GM21717 (cell line): ENCODE measurements around the gene TNS3.

Experiments
- ATAC-seq: cut with Tn5 transposase; IDR thresholded peaks from one replicate; pipeline ENCODE4 v1.9.1; 2021; ENCODE audit warnings: mild to moderate bottlenecking, moderate library complexity; ENCODE audit not compliant: unreplicated experiment

TNS3 gene

DNA sequence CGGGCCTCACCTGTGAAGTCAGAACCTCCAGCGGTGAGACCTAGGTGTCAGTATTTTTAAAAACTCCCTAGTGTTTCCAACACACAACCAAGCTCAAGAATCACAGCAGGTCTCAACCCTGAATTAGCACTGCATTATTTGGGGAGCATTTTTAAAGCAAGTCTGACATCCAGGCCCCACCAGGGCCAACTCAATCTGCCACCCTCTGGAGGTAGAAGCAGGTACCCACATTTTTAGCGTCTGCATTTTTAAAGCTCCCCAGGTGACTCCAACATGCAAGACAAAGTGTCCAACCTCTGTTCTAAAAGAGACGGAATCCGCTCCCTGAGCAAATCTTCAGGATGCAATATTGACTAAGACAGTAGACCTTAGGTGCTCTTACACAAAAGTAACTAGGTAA, 225.7 kb downstream of the TNS3 start:
- ATAC-seq, result no peak

DNA sequence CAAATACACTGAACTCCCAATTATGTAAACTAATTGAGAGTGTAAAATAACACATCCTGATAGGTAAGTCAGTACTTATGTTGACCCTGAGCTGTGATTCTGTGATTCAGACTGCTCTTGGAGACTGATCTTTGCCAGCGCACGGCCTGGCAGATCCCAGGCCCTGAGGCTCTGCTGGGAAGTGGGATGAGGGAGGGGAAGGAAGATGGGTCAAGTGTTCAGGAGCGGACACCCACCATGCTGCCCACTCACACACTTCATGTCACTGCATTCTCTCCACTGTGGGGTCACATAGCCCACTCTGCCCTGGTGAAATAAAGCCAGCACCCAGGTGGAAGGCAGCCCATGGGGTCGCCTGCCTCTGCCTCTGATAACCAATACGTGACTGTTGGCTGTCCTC, 226.2 kb downstream of the TNS3 start:
- ATAC-seq, result no peak

DNA sequence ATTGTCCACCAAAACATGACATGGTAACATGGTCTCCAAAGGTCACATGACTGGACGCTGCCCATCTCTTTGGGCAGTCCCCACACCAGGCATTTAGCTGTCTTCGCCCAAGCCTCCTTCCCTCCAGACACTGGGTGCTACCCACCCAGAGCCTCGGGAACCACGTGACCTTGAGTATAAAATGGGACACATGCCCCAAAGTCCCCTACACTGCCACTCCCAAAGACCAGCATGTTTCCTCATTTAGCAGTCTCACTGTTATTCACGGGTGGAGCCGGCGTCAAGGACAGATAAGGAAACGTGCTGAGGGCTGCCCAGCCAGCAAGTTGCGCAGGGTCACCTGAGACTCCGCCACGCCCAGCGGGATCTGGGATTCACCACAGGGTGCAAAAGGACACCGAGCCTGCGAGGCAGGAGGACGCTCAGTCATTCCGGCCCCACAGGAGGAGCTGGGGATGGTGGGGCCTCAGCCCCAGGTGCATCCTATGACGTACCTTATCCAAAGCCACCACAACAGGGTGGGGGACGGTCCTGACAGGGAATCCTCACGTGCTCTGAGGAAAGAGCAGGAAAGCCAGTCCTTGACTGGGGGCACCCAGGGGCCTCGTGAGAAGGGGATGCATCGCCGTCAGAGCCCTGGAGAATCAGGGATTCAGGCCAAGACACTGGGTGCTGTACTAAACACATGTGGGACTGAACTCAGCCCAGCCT, 226.9 kb downstream of the TNS3 start:
- no peak for ATAC-seq

DNA sequence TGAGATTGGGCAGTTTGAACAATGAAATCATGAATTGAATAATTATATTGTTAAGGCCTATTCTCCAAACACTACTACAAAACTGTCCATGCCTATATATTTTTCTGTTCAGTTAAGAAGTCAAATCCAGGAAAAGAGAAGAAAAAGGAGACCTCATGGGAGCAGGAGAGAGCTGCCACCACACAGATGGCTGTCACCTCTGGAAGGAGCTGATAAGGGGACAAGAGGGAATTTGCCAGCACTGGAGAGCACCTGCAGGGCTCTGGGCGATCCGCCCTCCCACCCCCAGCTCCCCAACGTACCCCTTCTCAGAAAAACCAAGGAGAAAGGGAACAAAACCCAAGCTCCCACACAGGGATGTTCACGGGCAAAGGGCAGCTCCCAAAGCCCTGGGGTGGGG, 227.8 kb downstream of the TNS3 start:
- no peak for ATAC-seq

DNA sequence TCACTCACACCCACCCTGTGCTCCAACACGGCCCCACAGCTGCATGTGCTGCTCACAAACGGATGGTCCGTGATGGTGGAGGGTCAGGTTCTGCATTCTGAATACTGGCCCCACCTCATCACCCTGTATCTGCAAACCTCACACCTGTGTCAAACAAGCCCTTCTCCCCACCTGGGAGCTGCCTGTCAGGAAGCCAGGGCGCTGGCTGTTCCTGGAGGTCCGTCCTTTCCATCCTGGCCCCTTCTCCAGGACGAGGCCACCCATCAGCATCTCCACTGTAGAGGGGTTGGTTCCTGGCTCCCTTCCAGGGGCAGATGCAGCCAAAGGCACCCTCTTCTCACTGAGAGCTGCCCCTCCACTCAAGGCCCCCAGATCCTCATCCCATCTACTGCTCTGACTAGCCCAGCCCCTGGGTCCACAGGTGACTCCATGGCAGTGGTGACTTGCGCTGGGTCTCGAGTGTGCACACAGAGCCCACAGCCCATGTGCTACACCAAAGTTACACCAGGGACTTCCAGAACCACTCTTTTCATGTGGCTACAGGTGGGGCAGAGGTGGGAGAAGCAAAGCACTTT, 229.4 kb downstream of the TNS3 start:
- no peak for ATAC-seq

DNA sequence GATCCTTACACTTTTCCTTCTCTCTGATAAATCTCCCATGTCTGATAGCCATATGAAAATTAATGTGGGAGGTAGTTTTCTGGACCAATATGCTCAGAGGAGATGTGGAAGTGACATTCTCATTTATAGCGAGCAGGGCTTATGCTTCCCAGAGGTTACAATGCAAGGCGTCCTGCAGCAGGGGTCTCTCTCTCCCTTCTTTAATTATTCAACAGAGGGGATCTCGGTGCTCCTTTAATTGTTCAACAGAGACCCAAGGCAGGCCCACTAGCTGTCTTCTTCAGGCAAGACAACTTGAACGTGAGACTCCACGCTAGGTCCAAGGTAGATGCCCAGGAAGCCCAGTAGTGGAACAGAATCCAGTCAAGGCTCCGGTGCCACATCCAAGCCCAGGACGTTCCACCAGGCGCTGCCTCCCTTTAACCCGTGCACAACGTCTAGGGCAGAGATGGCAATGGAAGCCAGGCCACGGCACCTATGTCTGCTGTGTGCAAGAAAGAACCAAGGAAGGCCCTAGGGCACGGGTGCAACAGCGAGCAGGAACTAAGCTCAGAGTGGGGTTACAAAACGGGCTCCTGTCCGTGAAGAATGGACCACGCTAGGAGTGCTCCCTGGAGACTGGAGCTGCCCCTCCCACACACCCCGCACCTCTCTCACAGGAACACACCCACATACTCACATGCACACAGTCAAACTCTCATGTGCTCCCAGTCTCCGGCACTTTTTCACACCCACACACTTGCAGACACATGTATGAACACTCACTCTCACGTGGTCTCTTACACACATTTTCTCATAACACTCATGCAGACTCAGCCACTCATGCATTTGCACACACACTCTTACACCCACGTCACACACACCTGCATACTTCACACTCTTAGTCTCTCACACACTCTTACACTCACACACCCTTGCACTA, 230.4 kb downstream of the TNS3 start:
- ATAC-seq, result no peak

DNA sequence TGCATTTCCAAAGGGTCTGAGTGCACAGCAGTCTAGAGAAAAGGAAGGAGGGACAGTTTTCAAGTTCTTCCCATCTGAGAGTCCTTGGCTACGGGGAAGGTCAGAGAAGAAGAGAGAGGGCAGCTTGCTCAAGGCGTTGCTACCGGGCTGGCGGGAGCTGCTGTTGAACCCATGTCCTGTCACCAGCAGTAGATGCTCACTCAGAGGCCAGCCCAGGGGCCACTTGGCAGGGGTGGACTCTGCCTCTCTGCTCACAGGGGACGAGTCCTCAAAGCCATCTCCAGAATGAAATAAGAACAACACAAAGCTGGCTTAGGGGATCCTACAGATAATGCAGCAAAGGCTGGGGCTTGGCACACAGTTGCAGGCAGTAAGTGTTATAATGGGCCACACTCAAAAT, 231.5 kb downstream of the TNS3 start:
- no peak for ATAC-seq

DNA sequence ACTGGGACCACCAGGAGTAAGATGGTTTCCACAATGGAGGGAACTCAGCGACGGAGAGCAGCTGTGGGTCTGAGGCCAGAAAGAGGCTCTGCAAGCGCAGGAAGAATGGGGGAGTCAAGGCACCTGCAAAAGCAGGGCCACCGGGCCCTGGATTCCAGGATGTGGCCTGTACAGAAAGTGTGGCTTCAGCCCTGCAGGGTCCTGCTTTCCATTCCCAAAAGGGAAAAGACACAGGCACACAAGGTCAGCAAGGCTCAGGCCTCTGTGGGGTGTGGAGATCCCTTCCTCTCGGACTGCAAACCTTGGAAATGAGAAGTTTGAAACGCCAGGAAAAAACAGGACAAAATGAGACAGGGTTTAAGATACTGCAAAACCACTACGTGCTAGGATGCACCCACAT, 232.5 kb downstream of the TNS3 start:
- no peak for ATAC-seq

DNA sequence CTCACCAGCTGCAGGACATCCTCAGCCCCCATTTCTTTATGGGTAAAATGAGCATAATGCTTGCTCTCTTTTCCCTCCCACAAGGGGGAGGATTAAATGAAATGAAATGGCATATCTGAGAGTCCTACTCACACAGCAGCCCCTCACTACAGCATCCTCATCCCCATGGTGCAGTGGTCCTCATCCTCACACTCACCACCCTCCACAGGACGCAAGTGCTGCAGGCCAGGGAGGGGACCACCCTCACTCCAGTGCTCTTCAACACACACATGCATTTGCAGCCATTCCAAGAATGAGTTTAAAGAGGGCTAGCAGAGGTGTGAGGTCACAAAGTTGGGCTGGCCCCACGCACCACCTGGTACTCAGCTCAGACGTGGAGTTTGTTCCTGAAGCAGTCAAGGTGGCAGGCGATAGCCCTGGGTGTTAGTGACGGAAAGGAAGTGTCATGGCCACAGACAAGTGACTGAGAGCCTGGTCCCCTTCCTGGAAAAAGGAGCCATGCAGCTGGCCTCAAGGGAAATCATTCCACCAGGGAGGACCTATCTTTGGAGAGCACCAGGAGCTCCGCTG, 234.0 kb downstream of the TNS3 start:
- ATAC-seq, result no peak

DNA sequence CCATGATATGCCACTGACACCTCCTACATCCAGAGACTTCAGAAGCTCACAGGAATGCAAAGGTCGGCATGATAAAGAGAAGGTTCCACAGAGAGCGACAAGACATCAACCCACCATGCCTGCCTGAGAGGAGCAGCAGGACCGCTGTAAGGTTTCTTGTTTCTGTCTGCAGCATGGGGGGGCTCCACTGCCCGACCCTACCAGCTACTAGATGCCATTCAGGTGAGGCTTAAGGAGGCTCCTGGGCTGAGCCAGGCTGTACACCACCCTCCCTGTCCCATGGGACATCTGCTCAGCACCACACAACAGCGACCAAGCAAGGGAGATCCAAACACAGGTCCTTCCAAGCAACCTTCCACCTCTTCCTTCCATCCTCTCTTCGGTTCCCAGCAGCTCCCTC, 234.6 kb downstream of the TNS3 start:
- ATAC-seq, result no peak

DNA sequence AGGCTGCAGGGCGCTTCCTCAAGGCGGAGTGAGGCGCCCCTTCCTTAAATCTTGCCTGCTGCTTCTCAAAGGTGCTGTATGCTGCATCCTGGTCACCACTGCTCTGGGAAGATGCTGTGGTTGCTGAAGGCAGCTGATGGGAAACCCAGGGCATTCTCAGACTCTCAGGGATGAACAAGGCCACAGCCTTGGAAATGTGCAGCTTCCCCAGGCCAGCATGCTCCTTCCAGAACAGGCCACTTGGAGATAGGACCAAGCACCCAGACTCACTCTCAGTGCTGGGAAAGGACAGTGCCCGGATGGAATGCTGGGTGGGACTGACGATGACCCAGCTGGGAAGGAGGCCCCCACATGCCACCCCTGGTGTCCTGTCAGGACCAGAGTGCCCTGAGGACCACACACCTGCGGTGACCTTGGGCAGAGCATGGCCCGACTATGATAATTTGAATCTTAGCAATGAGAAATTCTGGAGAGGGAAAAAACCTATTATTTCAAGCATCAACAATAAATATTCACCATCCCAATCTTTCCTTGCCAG, 235.5 kb downstream of the TNS3 start:
- ATAC-seq, result no peak

DNA sequence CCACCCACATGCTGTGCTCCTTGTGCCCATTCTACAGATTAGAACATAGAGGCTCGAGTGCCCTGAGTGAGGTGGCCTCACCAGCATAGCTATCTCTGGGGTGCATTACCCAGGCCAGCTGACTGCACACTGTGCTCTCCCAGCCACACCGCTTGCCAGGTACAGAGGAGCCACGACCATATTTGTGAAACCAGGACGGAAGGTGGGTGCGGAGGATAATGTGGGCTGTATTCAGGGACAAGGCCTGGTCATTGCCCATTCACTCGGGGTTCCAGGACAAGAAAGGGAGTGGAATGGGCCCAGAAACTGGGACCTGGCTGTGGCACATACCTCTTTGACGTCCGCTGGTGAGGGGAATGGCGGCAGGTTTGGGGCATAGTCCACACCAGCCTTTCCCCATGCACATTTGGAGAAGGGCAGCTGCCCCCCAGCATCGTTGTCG, 236.0 kb downstream of the TNS3 start:
- no peak for ATAC-seq

DNA sequence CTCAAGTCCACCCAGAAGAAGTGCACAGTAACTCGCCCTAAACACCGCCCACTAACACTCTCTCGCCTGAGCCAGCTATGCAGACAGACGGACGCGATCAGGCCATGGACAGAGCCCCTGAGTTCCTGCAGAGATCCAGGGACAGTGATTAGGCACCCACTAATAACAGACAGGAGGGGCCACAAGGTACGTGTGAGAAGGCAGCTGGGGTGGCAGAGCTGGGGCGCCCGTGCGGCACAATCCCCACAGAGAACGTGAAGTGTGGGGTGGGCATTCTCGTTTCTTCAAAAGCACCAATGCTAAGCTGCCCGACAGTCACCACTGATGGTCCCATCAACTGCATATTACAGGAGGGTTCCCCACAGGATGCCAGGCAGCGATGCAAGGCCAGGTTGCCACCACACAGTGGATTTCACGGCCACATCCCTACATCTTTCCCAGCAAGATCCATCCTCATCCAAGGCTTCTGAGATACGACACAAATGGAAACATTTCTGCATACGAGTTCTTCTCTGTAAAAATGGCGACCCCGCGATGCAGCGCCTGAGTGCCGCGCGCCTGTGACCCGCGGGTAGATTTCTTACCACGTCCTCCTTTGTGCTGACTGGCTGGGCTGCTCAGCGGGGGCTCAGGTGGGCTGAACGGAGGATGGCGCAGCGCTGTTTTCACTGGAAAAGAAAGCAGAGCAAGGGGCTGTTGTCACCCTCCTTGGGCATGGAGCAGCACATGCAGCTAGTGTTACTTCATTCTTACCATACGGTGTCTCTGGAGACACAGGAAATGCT, 237.5 kb downstream of the TNS3 start:
- ATAC-seq, result no peak

DNA sequence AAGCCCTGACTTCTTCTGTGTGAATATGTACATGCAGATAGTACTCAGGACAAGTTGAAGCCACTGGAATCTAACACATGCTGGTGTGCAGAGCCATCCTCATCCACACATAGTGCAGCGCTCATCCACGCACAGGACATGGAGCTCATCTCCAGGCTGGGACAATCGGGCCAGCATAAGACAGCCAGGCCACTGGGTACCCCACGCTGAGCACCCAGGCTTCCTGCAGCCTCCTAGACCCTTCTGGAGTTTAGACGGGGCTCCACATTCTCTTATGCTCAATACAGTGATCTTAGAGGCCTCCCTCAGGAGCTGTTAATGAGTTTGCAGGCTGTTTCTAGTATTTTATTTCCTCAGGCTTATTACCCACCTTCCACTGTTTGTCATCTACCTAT, 238.9 kb downstream of the TNS3 start:
- ATAC-seq, result no peak

DNA sequence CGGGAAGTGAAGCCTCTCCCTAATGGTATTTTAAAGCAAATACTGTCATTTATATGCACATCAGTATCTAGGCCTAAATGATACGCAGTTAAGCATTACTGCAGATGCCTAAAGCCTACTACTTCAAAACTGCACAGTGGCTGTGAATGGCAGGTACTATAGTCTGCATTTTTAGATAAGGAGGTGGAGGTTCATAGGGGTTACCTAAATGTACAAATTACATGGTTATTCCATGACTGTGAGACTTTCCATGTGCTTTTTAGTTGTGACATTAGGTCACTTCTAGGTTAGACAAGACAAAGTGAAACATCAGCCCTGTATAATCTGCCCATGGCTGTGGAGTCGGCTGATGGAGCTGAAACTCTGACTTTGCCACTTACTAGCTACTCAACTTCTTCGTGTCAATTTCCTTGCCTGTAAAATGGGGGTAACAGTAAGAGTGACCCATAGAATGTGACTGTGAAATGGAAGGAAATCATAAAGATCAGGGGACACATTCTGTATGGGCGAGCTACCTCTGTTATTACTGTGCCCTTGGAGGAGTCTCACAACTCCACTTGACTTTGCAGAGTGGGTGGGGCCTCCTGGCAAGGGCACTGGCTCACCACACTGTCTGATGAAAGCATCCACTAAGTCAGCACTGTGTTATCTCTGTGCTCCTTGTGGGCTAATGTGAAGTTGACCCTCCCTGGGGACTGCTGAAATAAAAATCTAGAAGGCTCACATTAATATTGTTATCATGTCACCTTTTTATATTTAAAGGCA, 239.4 kb downstream of the TNS3 start:
- ATAC-seq, result no peak

DNA sequence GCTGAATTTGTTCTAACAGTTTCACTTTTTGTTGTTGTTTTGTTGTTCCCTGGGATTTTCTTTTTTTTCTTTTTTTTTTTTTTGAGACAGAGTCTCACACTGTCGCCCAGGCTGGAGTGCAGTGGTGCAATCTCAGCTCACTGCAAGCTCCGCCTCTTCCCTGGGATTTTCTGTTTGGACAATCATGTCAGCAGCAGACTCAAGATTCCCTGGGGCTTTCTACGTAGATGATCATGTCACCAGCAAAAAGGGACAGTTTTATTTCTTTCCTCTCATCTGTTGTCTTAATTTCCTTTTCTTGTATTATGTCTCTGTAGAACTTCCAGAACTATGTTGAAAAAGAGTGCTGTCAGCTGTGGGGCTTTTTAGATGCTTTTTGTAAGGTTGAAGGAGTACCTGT, 241.4 kb downstream of the TNS3 start:
- ATAC-seq, result no peak

DNA sequence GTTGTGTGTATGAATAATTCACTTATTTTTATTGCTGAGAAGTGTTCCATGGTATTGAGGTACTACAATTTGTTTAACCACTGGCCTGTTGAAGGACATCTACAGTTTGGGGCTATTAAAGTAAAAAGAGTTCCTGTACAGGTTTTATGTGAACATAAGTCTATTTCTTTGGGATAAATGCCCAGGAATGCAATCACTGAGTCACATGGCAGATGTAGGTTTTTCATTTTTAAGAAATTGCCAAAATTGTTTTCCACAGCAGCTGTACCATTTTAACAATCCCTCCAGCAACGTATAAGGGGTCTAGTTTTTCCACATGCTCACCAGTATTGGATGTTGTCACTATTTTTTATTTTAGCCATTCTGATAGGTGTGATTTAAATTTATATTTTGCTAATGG, 243.9 kb downstream of the TNS3 start:
- no peak for ATAC-seq

DNA sequence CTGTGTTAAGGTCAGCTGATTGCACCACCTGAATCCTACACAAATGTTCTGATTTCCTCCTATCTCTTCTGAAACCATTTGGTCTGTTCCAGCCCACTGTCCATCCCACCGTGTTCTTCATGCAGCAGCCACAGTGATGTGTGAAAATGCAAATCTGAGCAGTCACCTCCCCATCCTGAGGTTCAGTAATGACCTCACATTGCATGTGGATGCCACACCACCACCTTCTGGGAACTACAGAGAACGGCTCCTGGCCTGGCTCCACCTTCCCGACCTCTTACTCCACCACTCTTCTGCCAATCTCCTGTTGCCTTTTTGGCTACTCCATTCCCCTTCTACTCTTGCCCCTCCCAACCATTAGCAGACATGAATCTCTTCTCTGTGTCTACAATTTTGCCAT, 244.4 kb downstream of the TNS3 start:
- ATAC-seq, result no peak

DNA sequence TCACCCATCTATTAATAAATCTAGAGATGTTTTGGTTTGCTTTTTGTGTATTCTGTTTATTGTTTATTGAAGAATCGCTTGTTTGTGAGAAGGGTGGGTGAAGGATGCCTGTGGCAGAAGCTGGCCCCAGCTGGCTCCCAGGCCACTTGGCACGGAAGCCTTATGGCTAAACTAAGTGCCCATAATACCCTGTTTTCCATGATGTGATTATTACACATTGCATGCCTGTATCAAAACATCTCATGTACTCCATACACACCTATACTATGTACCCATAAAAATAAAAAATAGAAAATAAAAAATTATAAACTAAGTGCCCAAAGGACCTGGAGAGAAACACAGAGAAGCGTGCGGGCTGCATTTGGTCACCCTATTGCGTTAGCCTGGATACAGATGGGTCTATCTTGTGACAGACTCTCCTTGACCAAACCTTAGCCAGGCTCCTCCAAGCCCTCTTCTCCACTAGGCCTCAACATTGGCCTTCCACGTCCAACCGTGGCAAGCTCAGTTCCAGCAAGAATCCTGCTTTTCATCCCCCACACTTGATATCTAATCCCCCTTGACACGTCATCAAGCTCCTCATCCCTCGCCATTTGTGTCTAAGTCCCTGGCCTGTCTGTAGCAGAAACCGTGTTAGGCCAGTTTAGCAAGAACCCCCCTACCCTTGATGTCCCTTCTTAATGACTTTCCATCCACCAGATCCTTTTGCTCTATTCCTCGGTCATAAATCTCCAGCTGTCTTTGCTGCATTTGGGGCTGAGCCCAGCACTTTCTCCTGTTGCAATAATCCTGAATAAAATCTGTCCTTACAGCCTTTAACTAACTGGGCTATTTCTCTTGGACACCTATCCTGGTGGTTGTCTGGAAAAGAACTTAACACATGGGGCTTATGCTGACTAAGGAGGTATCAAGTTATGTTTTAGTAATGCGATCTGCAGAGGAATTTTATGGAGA, 245.2 kb downstream of the TNS3 start:
- ATAC-seq, result no peak
